PFSK-1 (cell line): ENCODE results near the gene P2RY6.

Experiments used
- FOXP2 ChIP-seq: optimal IDR thresholded peaks from 2 replicates; pipeline ENCODE3; 2011; ENCODE audit warnings: borderline replicate concordance, control low read depth, inconsistent platforms; ENCODE audit not compliant: insufficient read depth; ENCODE audit errors: extremely low read length, extremely low read depth
- POLR2AphosphoS5 ChIP-seq: IDR thresholded peaks from 2 replicates; pipeline ENCODE4 v1.6.1; 2012; ENCODE audit warnings: low read depth, mild to moderate bottlenecking, control low read depth, low read length, moderate library complexity
- SIN3A ChIP-seq: IDR thresholded peaks from 2 replicates; pipeline ENCODE4 v1.6.1; 2012; ENCODE audit warnings: mild to moderate bottlenecking, low read length, moderate library complexity, borderline replicate concordance; ENCODE audit not compliant: insufficient read depth
- TAF1 ChIP-seq: IDR thresholded peaks from 2 replicates; pipeline ENCODE4 v1.6.1; 2012; ENCODE audit warnings: low read length, control low read depth, borderline replicate concordance; ENCODE audit not compliant: insufficient read depth
- TF ChIP-seq, protein P1 (sequence below), 2 experiments: IDR thresholded peaks; 2 replicates each; pipeline versions ENCODE4 v1.6.1 to v1.8.0; 2011 to 2012; ENCODE audit warnings: low read depth in 2 of 2, low read length in 2 of 2, control low read depth in 1 of 2, inconsistent platforms in 1 of 2, mild to moderate bottlenecking in 1 of 2, moderate library complexity in 1 of 2; ENCODE audit not compliant: insufficient read depth in 1 of 2

The P2RY6 gene

DNA sequence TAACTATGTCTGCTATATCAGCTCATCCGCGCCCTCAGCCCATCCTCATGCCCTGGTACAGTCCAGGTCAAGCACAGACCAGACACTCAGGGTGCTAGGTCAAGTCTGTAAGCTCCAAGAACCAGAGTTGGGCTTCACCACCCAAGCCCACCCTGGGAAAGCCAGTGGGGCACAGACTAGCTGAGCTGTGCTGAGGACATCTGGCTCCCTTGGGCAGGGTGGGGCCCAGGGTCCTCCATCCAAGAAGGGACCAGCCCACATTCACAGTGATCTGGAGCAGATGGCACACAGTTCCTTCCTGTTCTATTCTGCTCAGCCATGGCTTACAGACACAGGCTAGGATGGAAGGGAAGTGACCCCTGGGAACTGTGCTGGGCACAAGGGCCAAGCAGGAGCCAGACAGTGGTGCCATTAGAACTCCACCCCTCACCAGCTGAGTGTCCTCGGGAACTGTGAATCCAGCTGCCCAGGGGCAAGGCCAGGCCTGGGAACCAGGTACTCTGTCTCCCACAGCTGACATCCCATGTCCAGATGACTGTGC is 9.1 kb downstream of the P2RY6 start:
- no peak for TF ChIP-seq FOXP2
- TF ChIP-seq SIN3A: no peak
- TF ChIP-seq, protein P1, sequence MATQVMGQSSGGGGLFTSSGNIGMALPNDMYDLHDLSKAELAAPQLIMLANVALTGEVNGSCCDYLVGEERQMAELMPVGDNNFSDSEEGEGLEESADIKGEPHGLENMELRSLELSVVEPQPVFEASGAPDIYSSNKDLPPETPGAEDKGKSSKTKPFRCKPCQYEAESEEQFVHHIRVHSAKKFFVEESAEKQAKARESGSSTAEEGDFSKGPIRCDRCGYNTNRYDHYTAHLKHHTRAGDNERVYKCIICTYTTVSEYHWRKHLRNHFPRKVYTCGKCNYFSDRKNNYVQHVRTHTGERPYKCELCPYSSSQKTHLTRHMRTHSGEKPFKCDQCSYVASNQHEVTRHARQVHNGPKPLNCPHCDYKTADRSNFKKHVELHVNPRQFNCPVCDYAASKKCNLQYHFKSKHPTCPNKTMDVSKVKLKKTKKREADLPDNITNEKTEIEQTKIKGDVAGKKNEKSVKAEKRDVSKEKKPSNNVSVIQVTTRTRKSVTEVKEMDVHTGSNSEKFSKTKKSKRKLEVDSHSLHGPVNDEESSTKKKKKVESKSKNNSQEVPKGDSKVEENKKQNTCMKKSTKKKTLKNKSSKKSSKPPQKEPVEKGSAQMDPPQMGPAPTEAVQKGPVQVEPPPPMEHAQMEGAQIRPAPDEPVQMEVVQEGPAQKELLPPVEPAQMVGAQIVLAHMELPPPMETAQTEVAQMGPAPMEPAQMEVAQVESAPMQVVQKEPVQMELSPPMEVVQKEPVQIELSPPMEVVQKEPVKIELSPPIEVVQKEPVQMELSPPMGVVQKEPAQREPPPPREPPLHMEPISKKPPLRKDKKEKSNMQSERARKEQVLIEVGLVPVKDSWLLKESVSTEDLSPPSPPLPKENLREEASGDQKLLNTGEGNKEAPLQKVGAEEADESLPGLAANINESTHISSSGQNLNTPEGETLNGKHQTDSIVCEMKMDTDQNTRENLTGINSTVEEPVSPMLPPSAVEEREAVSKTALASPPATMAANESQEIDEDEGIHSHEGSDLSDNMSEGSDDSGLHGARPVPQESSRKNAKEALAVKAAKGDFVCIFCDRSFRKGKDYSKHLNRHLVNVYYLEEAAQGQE (IDR thresholded peaks at IDR 0.05; ENCODE audit: insufficient read depth in 1 of 2, low read depth in 2 of 2, low read length in 2 of 2): no peak
- TF ChIP-seq TAF1: no peak
- TF ChIP-seq POLR2AphosphoS5: no peak

DNA sequence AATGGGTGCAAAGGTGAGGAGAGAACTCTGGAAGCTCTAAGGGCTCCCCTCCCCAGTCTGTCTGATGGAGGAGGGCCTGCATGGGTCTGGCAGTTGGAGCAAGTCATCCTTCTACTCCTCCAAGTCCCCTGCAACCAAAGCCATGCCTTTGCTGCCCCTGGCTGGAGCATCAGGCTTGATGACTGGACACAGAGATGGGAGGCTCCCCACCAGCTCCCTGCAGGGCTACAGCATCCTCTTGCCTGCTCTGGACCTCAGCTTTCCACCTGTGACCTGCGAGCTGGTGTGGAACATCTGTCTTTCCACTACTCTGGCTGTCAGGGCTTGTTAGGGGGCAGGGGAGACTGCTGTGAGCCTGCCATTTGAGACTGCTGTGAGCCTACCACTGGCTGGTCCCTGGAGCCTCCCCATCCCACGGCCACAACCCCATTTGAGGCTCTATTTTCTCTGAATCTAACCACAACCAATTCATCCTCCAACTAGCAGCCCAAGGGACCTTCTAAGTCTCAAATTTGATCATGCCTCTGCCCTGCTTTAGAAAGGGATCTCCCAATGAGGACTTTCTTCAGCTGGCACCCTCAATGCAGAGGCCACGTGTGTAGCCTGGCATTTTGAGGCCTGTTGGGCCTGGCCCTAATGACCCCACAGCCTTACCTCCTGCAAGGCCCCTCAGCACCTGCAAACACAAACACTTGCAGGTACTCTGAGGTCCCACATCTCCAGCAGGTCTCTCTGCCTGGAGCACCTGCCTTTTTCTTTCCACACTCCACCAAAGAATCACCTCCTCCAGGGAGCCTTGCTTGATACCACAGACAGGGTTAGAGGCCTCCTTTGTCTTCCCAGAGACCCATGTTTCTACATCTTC is 9.9 kb downstream of the P2RY6 start:
- TF ChIP-seq FOXP2: no peak
- no peak for TF ChIP-seq SIN3A
- no peak for TF ChIP-seq TAF1
- TF ChIP-seq POLR2AphosphoS5: no peak
- TF ChIP-seq, protein P1 (IDR thresholded peaks at IDR 0.05; ENCODE audit: insufficient read depth in 1 of 2, low read depth in 2 of 2, low read length in 2 of 2): no peak

DNA sequence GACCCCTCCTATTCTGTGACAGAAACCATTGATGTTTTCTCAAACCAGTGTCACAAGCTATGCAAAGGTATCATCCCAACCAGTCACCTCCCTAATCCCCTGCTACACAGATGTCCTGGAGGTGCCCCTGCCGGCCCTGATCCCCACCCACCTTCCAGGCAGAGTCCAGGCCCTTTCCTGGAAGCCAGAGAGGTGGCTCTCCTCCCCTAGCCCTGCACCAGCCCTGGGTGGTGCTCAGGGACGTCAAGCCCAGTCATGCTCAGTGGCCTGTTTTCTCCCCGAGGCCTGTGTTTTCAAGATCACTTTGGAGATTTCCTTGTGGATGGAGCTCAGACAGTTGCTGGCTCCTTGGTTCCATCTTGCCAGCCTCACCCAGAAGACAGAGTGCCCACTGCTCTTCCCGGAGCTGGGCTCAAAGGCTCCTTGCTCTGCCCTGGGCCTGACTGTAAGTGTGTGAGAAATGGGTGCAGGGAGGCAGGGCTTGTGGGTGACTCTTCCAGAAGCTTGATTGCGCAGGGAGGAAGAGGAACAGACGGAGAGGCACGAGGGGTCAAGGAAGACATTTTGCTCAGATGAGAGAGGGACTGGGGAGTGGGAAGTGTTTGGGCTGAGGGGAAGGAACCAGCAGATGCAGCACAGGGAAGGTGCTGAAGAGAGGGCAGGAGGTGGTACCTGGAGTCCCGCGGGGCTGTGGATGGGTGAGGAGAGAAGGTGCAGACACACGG is 11.3 kb downstream of the P2RY6 start:
- no peak for TF ChIP-seq TAF1
- TF ChIP-seq POLR2AphosphoS5: no peak
- no peak for TF ChIP-seq SIN3A
- TF ChIP-seq, protein P1 (IDR thresholded peaks at IDR 0.05; ENCODE audit: insufficient read depth in 1 of 2, low read depth in 2 of 2, low read length in 2 of 2): no peak
- no peak for TF ChIP-seq FOXP2

DNA sequence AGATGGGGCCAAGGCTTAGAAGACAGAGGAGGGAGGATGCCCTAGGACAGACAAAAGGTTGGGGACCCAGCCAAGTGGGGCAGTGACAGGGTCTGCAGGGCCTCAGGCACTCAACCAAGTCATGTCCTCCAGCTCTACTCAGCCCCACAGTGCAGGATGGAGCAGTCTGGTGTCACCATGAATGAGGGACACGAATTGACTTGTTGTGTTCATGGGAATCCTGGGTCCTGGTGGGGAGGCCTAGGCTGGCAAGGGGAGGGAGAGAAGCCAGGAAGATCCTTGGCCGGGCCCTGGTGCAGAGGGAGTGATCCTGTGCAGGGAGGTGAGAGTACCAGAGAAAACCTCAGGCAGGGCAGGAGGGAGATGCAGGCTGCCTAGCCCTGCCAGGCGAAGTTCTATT is 12.0 kb downstream of the P2RY6 start:
- TF ChIP-seq FOXP2: no peak
- TF ChIP-seq, protein P1 (IDR thresholded peaks at IDR 0.05; ENCODE audit: insufficient read depth in 1 of 2, low read depth in 2 of 2, low read length in 2 of 2): no peak
- no peak for TF ChIP-seq POLR2AphosphoS5
- TF ChIP-seq SIN3A: no peak
